Smooth muscle cell of the coronary artery (primary cell): ENCODE results near the gene BGLAP. TPM values are rescaled to one million over a fixed set of nuclear protein-coding genes. Genes with fewer than 3 reads are reported as not detected.

ENCODE experiments used
- total RNA-seq: library from RNA; depleted of rRNA; stranded (reverse); fragments of >200 nt; gene quantifications from 2 replicates; pipeline ENCODE4 v1.2.3, GENCODE V29; 2014; ENCODE audit warnings: low replicate concordance

Gene BGLAP
- total RNA-seq = 0.23 TPM in 1 of 2 replicates, not detected in the other

DNA sequence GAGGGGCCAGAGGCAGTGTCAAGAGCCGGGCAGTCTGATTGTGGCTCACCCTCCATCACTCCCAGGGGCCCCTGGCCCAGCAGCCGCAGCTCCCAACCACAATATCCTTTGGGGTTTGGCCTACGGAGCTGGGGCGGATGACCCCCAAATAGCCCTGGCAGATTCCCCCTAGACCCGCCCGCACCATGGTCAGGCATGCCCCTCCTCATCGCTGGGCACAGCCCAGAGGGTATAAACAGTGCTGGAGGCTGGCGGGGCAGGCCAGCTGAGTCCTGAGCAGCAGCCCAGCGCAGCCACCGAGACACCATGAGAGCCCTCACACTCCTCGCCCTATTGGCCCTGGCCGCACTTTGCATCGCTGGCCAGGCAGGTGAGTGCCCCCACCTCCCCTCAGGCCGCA is at the start of gene BGLAP:
Gene BGLAP (plus strand): TSS at position 259 of the 400 bp plus-strand sequence. CDS start 48 bp downstream, at position 307.

DNA sequence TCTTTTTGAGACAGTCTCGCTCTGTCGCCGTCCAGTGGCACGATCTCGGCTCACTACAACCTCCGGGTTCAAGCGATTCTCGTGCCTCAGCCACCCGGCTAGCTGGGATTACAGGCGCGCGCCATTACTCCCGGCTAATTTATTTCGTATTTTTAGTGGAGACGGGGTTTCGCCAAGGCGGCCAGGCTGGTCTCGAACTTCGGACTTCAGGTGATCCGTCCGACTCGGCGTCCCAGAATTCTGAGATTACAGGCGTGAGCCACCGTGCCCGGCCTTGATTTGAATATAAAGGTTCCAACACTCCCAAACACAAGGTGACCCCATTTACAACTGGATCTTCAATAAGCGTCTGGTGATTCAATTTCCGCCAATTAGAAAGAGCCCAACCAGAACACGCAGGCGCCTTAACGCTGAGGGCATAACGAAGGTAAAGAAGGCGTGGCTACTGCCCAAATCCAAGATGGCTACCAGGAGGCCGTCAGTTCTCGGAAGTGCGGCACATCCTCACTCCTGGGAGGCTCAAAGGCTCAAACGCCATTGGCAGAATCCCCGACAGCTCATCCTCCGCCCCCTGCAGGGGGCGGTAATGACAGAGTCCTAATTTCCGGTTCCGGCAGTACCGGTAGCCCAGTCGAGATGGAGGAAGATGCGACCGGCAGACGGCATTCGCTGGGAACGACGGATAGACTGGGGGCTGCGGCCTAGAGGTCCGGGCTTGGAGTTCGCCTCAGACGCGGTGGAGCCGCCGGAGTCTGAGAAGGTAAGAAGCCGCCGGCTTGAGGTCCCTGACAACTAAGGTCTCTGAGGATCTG is 48.3 kb upstream of the BGLAP start, which contains the start of gene SLC25A44:
Gene SLC25A44 (plus strand): TSS at position 617 of the 812 bp plus-strand sequence. CDS start 5,744 bp downstream, outside the sequence.

DNA sequence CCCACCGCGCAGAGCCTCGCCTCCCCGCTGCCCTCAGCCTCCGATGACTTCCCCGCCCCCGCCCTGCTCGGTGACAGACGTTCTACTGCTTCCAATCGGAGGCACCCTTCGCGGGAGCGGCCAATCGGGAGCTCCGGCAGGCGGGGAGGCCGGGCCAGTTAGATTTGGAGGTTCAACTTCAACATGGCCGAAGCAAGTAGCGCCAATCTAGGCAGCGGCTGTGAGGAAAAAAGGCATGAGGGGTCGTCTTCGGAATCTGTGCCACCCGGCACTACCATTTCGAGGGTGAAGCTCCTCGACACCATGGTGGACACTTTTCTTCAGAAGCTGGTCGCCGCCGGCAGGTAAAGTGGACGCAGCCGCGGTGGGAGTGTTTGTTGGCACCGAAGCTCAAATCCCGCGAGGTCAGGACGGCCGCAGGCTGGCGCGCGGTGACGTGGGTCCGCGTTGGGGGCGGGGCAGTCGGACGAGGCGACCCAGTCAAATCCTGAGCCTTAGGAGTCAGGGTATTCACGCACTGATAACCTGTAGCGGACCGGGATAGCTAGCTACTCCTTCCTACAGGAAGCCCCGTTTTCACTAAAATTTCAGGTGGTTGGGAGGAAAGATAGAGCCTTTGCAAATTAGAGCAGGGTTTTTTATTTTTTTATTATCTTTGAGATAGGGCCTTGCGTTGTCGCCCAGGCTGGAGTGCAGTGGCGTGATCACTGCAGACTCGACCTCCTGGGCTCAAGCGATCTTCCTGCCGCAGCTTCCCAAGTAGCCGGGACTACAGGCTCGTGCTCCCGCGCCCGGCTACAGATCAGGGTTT is 28.9 kb upstream of the BGLAP start, which contains the start of gene PMF1:
Gene PMF1 (plus strand): TSS at position 175 of the 811 bp plus-strand sequence. CDS start 9 bp downstream, at position 184.

DNA sequence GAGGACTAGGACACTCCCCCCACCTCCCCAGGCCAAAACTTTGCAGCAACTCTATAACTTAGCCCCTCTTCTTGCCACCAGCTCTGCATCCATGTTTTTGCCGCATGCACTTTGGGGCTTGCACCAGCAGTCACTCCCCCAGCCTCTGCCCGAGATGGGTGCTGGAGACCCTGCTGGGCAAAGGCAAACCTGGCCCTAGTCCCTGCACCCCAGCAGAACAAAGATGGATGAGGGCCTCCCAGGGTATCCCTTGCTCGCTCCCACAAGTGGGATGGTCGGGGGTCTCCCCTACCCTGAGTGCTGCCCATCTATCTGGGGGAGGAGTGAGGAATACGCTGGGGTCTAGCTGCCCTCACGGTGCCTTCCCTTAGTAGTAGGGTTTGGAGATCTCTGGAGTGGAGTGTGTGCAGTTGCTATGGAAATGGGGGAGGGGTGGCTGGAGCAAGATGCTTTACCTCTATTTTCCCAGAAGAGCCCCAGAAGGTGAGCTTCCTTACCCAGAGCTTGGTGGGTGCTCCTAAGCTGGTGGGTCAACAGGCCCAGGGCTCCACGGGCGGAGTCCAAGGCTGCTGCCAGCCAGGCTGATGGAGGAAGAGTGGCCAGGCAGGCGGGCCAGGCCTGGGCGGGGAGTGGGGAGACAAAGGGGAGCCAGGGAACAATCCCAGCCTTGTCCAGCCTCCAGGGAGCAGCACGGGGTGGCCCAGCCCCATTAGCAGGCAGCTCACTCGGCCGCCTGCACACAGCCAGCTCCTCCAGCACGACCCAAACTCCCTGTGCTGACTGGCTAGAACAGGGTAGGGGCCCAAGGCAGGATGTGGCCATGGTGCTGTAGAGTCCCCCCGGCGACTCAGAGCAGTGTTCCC is 5.7 kb downstream of the BGLAP start, which contains the start of gene PAQR6:
Gene PAQR6 (minus strand): TSS at position 597 of the 863 bp plus-strand sequence. CDS start 1,325 bp downstream, outside the sequence.

DNA sequence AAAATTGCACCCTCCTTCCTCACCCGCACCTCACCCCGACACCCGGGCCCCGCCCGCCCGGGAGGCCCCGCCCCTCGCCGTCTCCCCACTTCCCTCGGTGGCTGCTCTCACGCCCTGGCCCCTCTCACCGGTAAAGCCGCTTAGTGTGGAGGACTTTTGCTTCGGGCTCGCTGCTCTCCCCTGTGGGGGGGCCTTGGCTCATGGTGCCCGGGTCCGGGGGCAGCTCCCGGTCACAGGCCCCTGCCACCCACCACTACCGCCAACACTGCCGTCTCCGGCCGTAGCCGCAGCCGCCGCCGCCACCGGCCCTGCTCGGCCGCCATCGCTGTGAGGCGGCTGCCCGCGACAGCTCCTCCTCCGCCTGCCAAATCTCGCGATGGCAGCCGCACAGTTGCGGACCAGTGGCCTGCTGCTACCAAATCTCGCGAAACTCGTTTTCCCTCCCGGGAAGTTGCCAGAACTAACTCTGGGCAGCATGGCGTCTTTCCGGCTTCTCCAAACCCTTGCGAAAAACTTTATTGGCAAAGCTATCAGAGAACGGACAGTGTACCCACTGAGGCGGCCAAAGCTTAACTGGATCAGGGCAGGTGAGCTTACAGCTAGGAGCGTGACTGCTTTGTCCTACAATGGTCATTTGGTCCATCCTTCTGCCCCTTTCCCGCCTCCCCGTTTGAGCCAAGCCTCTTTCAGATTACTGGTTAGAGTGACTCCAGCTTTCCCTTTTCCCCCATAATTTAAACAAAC is 40.7 kb downstream of the BGLAP start, which contains the start of gene SMG5:
Gene SMG5 (minus strand): TSS at position 347 of the 744 bp plus-strand sequence. CDS start 145 bp downstream, at position 202.

DNA sequence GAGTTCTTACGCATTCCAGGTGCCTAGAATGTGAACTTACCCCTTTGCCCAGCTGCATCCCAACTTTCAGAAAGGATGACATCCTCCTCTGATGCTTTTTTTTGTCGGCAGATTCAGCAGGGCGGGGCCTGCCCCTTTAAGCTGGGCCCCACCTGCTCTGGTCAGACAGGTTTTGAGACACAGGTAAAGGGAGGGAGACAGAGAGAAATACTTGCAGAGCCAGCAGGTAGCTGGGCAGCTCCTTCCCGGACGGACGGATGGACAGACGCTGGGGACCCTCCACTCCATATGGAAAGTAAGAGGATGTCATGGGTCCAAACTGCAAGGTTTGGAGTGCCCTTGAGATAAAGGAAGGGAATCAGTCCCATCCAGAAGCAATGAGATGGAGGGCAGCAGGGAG is 42.1 kb downstream of the BGLAP start, which contains the start of gene TMEM79:
Gene TMEM79 (plus strand): TSS at position 214 of the 400 bp plus-strand sequence. CDS start 902 bp downstream, outside the sequence.

Other genes with a start within 250 kb of the BGLAP start
- 445 and 519 TPM in 2 replicates for gene SSR2, start 221.2 kb upstream of the BGLAP start, total RNA-seq
- gene UBQLN4, start 188.4 kb upstream of the BGLAP start, total RNA-seq = 4.1 and 14.1 TPM in 2 replicates
- gene LAMTOR2, start 187.4 kb upstream of the BGLAP start, total RNA-seq = 61.1 and 81.5 TPM in 2 replicates
- not detected in 2 replicates for gene RAB25, start 181.0 kb upstream of the BGLAP start, total RNA-seq
- gene MEX3A, start 159.7 kb upstream of the BGLAP start, total RNA-seq = 0.47 and 4.7 TPM in 2 replicates
- 928 and 1,753 TPM in 2 replicates for gene LMNA, start 127.5 kb upstream of the BGLAP start, total RNA-seq
- gene SEMA4A, start 88.6 kb upstream of the BGLAP start, total RNA-seq = 1.2 and 1.3 TPM in 2 replicates
- 4.1 and 6.8 TPM in 2 replicates for gene SLC25A44, start 48.1 kb upstream of the BGLAP start, total RNA-seq
- gene PMF1, start 29.2 kb upstream of the BGLAP start, total RNA-seq = 16.0 and 31.4 TPM in 2 replicates
- 0.12 and 0.23 TPM in 2 replicates for gene PAQR6, start 5.9 kb downstream of the BGLAP start, total RNA-seq
- 28.3 and 35.6 TPM in 2 replicates for gene SMG5, start 40.6 kb downstream of the BGLAP start, total RNA-seq
- 1.4 and 1.9 TPM in 2 replicates for gene TMEM79, start 42.1 kb downstream of the BGLAP start, total RNA-seq
- gene GLMP, start 53.5 kb downstream of the BGLAP start, total RNA-seq = 50.2 and 68.2 TPM in 2 replicates
- 0.23 TPM in 2 replicates for gene VHLL, start 57.1 kb downstream of the BGLAP start, total RNA-seq
- 423 and 456 TPM in 2 replicates for gene CCT3, start 96.1 kb downstream of the BGLAP start, total RNA-seq
- not detected in 2 replicates for gene TSACC, start 96.3 kb downstream of the BGLAP start, total RNA-seq
- not detected in 2 replicates for gene RHBG, start 127.0 kb downstream of the BGLAP start, total RNA-seq